Caki2 (cell line): ENCODE data around the gene KLHDC7A. TPM values are rescaled to one million over a fixed set of nuclear protein-coding genes. Genes with fewer than 3 reads are reported as not detected.
A peak's percentile ranks its signal among the peaks of the same experiment; 100 is the strongest.
"Not testable (repeated sequence)": the region's sequence is repeated elsewhere in the genome, so short reads cannot be mapped to it uniquely, and the experiment has no call there.

ENCODE experiments used
- DNase-seq: peaks from one replicate; pipeline ENCODE4 v3.0.0-alpha.2; 2015; ENCODE audit warnings: low read depth
- in situ Hi-C: cut with HindIII; loops from 2 replicates; pipeline ENCODE4 v1.10.0; 2016; ENCODE audit warnings: low sequenced_read_pairs, low pct_unique_long_range_greater_than_20kb, mixed read lengths
- total RNA-seq: library from RNA; depleted of rRNA; stranded (reverse); fragments of >200 nt; shearing (Covaris generic); gene quantifications from 2 replicates; pipeline ENCODE4 v1.2.3, GENCODE V29; 2014; ENCODE audit warnings: low replicate concordance; rRNA removed

Gene KLHDC7A
- total RNA-seq, result 14.4 and 16.3 TPM in 2 replicates

GRCh38 chr1:18480315-18481189 is at the start of gene KLHDC7A:
Gene KLHDC7A (plus strand): TSS chr1:18480930. CDS start chr1:18480982, 52 bp downstream.
- peak; percentile 100 for DNase-seq
- in situ Hi-C loops, result no loop called here

- peak; percentile 4 for DNase-seq
- in situ Hi-C loops, result no loop called here
Measured at GRCh38 chr1:18434041-18434440, 46.7 kb upstream of the KLHDC7A start.

- in situ Hi-C loops, result no loop called here
Measured at GRCh38 chr1:18440385-18441226, 40.1 kb upstream of the KLHDC7A start.

GRCh38 chr1:18443587-18444520 is 36.9 kb upstream of the KLHDC7A start:
- in situ Hi-C loops, result no loop called here
- DNase-seq, result no peak

More at GRCh38 chr1:18440385-18441226, 40.1 kb upstream of the KLHDC7A start:
- DNase-seq, result no peak

- DNase-seq, result no peak
- in situ Hi-C loops, result no loop called here
Measured at GRCh38 chr1:18444563-18444962, 36.2 kb upstream of the KLHDC7A start.

- DNase-seq, result no peak
- in situ Hi-C loops, result no loop called here
Measured at GRCh38 chr1:18446751-18447150, 34.0 kb upstream of the KLHDC7A start.

- no peak for DNase-seq
- in situ Hi-C loops, result no loop called here
Measured at GRCh38 chr1:18447509-18448220, 33.1 kb upstream of the KLHDC7A start.

- in situ Hi-C loops, result no loop called here
Measured at GRCh38 chr1:18448889-18449288, 31.8 kb upstream of the KLHDC7A start.

GRCh38 chr1:18452550-18452949 is 28.2 kb upstream of the KLHDC7A start:
- peak; percentile 52 for DNase-seq
- in situ Hi-C loops, result no loop called here

More at GRCh38 chr1:18448889-18449288, 31.8 kb upstream of the KLHDC7A start:
- no peak for DNase-seq

GRCh38 chr1:18458133-18459092 is 22.3 kb upstream of the KLHDC7A start:
- in situ Hi-C loops, result no loop called here
- no peak for DNase-seq

- no peak for DNase-seq
- in situ Hi-C loops, result no loop called here
Measured at GRCh38 chr1:18461656-18462055, 19.1 kb upstream of the KLHDC7A start.

- in situ Hi-C loops, DNase-seq: not testable (repeated sequence)
Measured at GRCh38 chr1:18462517-18462916, 18.2 kb upstream of the KLHDC7A start.

- in situ Hi-C loops, result no loop called here
- DNase-seq, result no peak
Measured at GRCh38 chr1:18463063-18463462, 17.7 kb upstream of the KLHDC7A start.

GRCh38 chr1:18463984-18464664 is 16.6 kb upstream of the KLHDC7A start:
- in situ Hi-C loops, result no loop called here
- no peak for DNase-seq

- no peak for DNase-seq
- in situ Hi-C loops, result no loop called here
Measured at GRCh38 chr1:18464665-18465050, 16.1 kb upstream of the KLHDC7A start.

- in situ Hi-C loops, result no loop called here
Measured at GRCh38 chr1:18466676-18467075, 14.1 kb upstream of the KLHDC7A start.

More at GRCh38 chr1:18466676-18467075, 14.1 kb upstream of the KLHDC7A start:
- DNase-seq, result no peak
